Activated T-cell treated with anti-CD3 and anti-CD28 coated beads for 4 hours (primary cell): Measurements from ENCODE around the gene TF.
A peak's percentile ranks its signal among the peaks of the same experiment; 100 is the strongest.
"Not testable (repeated sequence)": the region's sequence is repeated elsewhere in the genome, so short reads cannot be mapped to it uniquely, and the experiment has no call there.

Experiments
- DNase-seq: peaks from one replicate; pipeline ENCODE4 v3.0.0-alpha.2; 2020

The TF gene

DNA sequence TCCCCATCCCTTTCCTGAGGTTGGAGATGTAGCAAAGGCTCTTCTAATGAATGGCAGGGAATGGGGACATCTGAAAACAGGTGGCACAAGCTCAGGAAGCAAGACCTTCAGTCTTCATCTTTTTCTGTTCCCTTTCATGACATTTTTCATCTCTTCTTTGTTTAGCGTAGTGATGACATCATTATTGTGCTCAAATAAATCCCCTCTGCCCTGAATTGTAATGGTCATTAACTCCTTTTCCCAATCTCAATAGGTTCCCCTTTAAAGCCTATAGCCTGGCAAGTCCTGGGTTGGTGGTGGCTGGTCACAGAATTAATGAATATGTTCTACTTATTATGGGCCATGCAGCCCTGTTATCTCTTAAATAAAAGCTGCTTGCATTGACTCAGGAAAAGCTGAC is 21.4 kb downstream of the TF start:
- no peak for DNase-seq

DNA sequence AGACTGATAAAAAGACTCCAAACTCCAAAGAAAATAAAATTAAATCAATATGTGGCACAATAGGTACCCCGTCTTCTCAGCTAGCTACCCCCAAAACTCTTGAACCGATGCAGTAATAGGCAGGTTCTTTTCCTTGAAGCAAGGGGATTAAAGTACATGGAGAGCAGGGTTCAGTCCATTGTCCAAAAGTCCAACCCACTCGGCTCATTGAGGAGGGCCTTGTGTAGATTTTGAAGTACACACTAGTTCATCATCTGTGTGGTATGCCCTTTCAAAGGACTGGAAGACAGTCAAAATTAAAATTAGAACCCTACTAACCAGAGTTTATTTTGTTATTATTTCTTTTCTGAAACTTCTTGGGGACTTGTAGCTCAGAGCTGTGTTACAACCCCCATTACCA is 23.3 kb downstream of the TF start:
- no peak for DNase-seq

DNA sequence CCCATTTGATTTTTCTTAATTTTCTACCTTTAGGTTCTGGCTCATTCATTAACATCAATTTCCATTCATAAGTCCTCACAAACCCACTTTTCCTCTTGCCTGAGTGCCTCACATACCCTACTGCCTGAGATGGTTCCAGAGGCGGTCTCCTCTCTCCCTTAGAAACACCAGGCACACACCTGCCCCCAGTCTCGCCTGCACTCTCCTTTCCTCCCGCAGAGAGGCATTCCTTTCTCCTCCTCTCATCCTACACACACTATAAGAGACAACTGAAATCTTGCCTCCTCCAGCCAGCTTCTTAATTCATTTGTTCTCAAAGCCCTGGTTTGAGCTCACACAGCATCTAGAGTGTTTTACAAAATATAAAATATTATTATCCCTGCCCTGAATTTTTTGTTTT is 27.5 kb downstream of the TF start:
- no peak for DNase-seq

DNA sequence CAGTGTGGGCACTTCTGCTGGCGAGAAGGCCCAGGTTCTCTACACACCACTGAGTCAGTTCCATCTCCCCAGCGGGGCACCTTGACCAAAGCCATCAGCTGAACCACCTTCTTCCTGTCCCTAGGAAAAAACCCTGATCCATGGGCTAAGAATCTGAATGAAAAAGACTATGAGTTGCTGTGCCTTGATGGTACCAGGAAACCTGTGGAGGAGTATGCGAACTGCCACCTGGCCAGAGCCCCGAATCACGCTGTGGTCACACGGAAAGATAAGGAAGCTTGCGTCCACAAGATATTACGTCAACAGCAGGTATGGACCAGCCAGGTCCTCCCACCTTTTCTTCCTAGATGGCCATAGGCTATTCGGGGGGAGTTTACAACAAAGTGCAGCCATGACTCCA is 29.1 kb downstream of the TF start:
- DNase-seq = no peak

DNA sequence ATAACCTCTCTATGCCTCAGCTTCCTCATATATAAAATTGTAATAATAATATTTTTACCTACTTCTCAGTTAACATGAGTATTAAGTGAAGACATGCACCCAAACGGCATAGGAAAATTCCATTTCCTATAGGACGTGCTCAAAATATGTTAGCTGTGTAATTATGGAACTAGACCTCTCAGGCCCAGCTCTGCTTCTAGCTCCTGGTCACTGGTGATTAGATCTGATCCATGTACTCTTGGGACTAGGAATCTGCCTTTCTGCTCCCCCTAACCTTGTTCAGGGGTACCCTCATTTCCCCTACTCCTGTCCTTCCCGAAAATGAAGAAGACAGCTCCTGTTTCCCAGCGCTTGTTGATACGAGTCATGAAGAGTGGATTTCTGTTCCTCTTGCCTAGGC is 29.6 kb downstream of the TF start:
- no peak for DNase-seq

DNA sequence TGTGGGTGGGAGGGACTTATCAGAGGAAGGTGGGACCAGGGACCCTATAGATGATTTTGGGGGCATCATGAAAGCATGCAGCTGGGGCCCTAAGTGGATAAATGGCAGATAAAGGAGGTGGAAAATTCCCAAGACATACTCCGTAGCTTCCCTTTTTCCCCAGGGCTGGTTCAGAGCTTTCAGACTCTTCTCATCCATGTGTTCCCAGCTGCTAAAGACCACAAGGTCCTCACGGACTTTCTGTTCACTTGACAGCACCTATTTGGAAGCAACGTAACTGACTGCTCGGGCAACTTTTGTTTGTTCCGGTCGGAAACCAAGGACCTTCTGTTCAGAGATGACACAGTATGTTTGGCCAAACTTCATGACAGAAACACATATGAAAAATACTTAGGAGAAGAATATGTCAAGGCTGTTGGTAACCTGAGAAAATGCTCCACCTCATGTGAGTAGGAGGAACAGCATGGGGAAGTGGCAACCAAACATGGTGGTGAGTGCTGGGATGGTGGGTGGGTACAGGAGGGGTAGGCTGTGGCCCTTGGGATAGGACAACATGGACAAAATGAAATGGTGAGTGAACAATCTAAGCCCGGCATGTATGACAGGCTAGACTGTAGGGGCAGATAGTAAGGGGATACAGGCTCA is 30.7 kb downstream of the TF start:
- no peak for DNase-seq

DNA sequence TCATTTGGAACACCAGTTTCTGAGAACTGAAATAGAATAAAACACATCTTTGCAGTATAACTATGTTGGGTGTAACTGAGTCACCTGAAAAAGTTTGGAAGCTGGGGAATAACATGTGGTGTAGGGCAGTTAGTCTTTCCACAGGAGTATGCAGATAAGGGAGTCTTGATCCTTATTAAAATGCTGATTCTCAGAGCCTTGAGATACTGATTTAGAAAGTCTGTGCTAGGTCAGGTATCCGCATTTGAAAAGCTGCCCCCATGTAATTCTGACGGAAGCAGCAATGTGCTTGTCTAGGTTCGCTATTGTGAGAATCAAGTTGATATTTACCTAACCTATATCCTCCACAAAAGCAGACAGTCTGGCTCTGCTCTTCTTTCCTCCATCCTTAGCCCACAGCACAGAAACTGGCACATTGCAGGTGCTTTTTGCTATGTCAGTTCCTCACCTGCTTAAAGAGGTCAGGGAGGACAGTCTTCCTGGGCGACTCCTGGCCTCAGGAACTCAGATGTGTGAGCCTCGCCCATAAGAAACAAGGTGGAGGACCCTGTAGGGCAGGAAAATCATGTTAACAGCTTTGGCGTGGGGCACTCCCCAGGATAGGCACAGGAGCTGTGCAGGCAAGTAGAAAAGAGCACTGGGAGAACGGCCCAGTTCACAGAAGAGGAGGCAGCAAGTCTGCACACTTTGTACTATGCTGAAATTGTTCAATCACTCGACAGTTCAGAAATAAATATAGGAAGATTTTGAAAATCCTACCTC is 31.8 kb downstream of the TF start:
- DNase-seq = no peak

DNA sequence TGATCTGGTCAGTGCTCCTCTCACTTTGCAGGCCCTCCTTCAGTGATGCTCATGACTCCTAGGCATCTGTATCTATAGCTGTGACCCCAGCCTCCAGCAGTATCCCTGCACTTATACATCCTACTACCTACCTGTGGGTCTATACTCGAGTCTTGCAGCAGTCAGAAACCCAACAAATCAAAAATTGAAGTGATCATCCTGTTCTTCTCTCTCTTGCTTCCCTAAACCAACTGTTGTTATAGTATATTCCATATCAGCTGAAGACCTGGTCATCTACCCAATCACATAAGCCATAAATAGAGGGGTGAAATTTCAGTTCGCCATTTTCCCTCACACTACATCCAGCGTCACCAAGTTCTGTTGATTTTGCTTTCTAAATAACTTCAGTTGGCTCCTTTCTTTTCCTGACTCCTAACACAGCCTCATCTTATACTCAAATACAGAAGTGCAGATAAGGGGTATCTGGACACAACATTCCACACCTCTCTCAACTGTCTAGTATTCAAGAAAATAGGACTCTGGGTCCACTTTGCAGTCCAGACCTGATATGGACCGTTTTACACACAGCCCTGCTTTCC is 33.5 kb downstream of the TF start:
- DNase-seq = no peak

DNA sequence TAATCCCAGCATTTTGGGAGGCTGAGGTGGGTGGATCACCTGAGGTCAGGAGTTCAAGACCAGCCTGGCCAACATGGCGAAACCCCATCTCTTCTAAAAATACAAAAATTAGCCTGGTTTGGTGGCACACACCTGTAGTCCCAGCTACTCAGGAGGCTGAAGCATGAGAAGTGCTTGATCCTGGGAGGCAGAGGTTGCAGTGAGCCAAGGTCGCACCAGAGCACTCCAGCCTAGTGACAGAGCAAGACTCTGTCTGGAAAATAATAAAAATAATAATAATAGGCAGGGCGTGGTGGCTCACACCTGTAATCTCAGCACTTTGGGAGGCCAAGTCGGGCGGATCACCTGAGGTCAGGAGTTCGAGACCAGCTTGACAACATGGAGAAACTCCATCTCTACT is 34.6 kb downstream of the TF start:
- not testable (repeated sequence) for DNase-seq

DNA sequence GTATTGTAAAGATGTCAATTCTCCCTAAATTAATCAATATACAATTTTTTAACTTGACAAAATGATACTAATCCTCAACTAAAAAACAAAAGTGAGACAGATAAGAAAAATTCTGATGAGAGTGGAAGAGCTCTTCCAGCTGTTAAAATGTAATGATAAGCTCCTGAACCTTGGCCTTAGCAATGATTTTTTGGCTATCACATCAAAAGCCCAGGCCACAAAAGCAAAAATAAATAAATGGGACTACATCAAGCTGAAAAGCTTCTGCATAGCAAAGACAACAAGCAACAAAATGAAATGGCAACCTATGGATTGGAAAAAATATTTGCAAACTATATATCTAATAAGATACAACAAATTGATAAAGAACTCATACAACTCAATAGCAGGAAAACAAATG is 35.4 kb downstream of the TF start:
- DNase-seq = no peak

DNA sequence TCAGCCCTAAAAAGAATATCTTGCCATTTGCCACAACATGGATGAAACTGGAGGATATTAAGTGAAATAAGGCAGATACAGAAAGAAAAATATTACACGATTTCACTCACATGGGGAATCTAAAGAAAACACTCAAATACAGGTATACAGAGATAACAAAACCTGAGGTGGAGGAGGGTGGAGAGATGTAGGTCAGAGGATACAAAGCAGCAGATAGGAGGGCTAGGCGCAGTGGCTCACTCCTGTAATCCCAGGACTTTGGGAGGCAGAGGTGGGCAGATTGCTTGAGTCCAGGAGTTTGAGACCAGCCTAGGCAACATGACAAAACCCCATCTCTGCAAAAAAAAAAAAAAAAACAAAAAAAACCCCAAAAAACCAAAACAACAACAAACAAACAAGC is 36.3 kb downstream of the TF start:
- DNase-seq = no peak

DNA sequence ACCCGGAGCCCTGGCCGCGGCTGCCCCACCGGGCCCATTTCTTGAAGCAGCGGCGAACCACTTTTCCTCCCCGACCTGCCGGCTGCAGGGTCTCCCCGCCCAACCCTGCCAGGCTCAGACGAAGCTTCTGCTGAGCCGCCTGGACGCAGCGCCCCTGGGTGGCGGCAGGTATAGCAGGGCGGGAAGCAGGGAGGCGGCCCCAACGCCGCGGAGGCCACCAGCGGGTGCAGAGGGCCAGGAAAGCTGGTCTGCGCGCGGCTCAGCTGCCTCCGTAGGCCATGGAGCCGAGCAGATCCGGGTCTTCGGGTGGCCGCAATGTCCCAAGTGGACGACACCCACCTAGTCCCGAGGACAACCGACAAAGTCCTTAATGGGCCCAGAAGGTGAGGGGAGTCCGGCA is 37.6 kb downstream of the TF start:
- no peak for DNase-seq

DNA sequence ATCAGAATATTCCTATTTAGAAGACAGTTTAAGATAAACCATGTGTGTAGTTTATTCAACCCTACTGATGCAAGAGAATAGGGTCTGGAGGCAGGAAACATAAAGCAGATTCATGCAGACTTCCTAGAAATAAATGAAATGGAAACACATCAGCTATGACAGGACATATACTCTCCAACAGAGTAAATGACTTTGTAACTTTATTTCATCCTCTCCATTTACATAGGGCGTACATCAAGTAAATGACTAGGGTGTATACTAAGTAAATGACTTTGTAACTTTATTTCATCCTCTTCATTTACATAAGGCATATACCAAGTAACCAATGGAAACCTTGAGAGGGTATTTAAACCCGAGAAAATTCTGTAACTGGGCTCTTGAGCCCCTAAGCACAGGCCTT is 41.8 kb downstream of the TF start:
- DNase-seq = no peak

DNA sequence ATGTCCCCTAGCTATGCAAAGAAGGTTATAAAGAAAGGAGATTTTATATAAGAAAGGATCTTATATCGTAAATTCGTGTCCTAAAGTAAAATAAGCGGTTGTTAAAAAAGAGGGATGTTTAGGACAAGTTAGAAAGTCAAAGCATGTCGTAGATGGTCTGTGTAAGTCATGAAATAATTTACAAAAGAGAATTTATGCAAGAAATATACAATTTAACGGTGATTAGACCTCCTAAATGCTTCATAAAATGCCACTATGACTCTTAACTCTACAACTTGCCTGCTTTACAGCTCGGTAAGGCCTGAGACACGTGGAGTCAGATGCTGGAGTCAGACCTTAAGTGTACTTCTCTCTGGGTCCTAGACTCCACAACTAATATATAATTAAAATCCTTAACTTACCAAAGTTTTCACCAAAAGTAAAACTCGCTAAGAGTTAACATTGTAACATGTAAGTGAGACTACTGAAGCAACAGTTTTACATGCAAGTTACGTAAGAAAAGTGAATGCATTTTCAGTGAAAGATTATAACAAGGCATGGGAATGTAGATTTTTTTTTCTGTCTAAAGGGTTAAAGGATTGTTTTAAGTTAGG is 46.1 kb downstream of the TF start:
- DNase-seq = no peak

DNA sequence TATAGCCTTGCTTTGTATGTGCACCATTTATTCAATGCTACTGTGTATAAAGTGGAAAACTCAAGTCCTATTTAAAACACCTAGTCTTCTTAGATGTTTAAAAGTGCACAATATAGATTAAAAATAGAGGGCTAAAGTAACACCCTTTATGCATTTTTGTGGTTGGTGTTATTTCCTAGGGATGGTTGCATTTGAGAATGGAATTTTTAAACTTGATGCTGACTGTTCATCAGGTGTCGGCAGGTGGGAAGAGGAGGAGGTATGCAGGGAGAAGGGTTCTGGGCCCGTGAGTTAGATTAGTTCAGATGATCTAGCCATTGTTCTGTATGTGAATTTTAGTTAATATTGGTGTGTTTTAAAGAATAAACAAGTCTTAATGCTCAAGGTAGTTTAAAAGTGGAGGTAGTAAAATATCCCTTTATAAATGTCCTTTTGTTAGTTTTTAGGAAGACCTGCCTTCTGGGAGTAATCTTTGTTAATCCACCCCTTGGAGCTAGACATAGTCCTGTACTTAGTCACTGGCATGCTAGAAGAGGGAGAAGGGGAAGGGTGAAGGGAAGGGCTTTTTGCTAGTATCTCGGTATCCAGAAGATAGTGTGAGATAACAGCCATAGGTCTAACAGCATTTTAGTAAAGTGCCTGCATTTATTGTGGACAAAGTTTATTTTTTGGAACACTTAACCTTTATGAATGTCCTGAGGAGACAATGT is 51.4 kb downstream of the TF start:
- no peak for DNase-seq

DNA sequence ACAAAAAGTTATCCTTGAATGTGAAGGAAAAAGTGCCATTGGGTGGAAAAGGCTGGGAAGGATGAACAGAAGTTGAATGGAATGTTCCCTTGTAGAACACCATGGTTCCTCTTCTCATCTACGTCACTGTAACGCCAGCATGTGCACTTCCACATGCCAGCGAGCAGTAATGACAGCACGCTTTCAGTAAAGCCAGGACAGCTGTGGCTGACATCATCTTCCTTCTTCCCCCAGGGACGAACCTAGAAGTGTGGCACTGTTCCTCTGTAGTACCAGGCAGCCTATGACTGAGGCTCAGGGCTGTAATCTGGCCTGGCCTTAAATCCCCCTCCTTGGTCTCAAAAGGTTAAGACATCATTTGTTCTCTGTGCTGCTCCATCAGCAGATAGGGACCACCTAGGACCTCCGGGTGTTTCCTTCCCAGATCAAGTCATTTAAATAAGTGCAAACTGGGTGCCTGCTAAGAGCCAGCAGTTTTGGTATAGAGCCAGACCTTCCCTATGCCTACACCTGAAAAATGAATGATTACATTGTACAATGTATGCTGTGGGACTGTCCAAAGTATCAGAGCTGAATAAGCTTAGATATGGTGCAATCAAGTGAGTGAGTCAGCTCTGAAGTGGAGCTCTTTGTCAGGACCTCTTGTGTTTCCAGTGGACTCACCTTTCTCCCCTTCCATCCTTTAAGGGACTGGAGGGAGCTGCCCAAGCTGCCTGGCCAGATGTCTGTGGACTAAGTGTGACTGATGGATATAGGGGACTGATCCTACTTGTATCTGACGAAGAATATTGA is 53.8 kb downstream of the TF start:
- DNase-seq = no peak

DNA sequence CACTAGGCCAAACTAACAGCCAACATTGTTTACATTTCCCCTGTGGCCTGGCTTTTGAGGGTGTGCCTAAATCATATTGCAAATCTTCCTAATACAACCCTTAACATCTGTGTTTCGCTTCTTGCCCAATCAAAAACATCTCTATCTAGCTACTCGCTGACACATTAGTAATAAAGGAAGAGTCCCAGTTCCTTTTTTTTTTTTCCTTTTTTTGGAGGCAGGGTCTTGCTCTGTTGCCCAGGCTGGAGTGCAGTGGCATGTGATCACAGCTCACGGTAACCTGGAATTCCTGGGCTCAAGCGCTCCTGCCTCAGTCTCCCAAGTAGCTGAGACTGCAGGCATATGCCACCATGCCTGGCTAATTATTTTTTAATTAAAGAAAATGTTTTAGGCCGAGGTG is 57.3 kb downstream of the TF start:
- DNase-seq = no peak

DNA sequence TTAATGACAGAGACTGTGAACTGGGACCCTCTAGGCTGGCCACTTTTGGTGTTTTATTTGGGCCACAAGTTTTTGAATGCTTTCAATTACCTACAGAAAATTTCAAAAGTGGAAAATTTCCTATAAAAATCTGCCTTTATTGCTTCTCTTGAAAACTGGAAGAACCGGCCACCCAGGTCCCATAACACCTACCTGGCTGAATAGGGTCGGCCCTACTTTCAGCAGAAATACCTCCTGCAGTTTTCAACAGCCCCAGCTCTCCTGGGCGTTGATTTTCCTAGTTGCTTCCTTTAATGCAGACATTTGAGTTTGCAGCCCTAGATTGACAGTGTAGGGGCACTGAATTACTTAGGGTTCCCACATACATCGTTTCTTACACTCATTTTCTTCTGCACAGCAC is 58.7 kb downstream of the TF start:
- DNase-seq = no peak

DNA sequence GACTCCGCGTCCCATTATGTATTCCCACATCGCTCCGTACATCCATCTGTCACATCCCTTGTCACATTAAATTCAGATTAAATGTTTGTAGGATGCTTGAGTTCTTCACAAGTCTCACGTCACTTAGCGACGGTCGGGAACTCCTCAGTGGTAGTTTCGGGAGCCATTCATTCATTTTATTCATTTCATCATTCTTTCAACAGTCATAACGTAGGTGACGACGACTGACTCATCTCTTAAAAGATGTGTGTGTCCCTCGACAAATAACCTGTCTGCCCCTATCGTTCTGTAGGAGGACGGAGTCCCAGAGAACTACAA is 59.1 kb downstream of the TF start:
- DNase-seq = no peak

DNA sequence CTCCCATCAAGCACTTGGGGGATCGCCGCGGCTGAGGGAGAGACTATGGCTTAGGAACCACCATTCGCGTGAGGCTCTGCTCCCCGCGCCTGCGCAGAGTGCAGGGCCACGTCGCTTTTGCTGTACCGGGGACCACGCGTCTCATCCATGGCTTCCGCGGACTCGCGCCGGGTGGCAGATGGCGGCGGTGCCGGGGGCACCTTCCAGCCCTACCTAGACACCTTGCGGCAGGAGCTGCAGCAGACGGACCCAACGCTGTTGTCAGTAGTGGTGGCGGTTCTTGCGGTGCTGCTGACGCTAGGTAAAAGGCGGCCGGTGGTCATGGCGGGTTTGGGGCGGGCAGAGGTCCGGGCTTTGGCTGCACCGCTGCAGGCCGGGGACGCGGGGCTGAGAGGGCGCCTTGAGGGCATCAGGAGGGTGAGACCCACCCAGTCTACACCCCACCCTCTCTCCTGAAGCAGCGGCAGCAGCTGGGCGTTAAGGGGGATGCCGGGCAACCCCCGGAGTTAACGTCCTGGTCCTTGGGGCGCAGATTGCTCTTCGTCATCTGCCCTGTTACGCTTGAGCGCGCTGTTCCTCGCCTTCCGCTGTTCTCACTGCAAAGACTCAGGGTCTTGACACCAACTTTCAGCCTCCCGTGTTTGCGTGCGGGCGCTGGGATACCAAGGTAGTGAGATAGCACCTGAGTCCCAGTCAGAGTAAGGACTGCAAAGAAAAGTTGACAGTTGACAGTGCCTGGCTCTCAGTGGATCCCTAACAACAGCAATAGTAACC is 59.7 kb downstream of the TF start, which contains the start of gene SRPRB:
Gene SRPRB (plus strand): TSS at position 114 of the 774 bp plus-strand sequence. CDS start 34 bp downstream, at position 148.
- DNase-seq = peak; percentile 91

DNA sequence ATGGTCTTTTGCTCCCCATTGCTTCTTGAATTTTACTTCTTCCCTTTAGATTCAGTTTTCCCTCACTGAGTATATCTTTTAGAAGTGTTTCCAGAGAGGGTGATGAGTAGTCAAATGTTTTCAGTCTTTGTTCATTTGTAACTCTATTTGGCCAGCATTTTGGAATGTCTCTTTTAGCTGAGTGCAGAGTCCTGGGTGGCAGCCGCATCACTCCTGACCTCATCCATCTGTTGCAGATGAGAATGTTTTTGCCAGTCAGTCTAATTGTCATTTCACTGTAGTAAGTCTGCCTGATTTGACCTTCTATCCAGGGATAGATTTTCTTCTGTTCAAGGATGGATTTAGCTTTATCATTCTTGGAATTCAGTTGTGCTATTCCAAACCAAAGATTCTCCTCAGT is 66.7 kb downstream of the TF start:
- no peak for DNase-seq

DNA sequence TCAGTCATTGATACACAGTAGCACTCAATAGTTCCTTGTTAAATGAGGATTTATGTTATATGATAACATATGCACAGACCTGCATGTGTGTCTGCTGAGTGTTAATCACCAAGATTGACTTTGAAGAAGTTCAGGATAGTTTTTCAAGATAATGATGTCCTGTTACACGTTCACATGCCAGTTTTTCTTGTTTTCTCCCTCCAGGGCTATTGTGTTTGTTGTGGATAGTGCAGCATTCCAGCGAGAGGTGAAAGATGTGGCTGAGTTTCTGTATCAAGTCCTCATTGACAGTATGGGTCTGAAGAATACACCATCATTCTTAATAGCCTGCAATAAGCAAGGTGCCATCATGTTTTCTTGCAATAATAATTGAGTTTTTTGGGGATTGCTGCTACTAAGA is 69.2 kb downstream of the TF start:
- no peak for DNase-seq
